ENCODE results near the gene ICA1. TPM values are rescaled to one million over a fixed set of nuclear protein-coding genes. Genes with fewer than 3 reads are reported as not detected.
A peak's percentile ranks its signal among the peaks of the same experiment; 100 is the strongest.

ICA1 gene
- total RNA-seq, 1 experiment from 2014 or later = 66.4 TPM

DNA sequence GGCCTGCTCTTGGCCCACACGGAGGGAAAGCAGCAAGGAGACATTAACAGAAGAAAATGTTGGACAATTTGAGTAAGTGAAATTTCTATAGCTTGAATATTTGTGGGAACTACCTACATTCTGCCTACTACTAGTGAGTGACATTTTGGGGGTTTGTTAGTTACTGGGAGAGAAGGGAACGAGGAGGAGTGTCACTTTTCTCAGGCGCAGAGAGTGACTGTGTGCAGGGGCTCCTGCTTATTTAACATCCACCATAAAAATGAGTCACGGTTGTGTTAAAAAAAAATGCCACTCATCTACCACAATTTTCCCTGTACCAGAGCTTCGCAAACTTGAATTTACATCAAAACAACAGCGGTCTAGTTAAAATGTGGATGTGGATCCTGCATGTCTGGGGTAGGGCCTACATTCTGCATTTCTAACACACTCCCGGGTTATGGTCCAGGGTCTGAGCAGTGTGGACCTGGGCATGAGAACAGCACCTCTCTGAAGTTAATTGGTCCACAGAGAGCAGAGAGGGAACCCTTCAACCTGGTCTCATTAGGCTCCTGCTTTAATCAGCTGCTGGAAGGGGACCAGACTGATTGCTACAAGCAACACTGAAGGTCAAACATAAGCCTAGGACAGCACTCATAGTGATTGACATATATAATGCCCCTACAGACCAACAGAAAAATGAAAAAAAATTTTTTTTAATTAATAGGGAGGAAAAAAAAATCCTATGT lies 41.4 kb downstream of the ICA1 start:
- TF ChIP-seq, protein P1, sequence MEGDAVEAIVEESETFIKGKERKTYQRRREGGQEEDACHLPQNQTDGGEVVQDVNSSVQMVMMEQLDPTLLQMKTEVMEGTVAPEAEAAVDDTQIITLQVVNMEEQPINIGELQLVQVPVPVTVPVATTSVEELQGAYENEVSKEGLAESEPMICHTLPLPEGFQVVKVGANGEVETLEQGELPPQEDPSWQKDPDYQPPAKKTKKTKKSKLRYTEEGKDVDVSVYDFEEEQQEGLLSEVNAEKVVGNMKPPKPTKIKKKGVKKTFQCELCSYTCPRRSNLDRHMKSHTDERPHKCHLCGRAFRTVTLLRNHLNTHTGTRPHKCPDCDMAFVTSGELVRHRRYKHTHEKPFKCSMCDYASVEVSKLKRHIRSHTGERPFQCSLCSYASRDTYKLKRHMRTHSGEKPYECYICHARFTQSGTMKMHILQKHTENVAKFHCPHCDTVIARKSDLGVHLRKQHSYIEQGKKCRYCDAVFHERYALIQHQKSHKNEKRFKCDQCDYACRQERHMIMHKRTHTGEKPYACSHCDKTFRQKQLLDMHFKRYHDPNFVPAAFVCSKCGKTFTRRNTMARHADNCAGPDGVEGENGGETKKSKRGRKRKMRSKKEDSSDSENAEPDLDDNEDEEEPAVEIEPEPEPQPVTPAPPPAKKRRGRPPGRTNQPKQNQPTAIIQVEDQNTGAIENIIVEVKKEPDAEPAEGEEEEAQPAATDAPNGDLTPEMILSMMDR (IDR thresholded peaks at IDR 0.05; ENCODE audit: unreplicated experiment) = no peak
- no peak overlapping the region for H3K4me3 Mint-ChIP-seq (ENCODE audit: low read depth, unreplicated experiment)
- no TSS peak for BruUV-seq (replicated peaks)
- no peaks in the 10 kb centered on the region for H3K9me3 Mint-ChIP-seq (ENCODE audit: low read depth, unreplicated experiment)
- intact Hi-C loops (cut with micrococcal nuclease; ENCODE audit: unreplicated experiment) = no loop called here
- no peak for DNase-seq
- no peaks in the 10 kb centered on the region for H3K27me3 Mint-ChIP-seq (ENCODE audit: unreplicated experiment)
- CTCF ChIA-PET = no interaction called here
- no peak overlapping the region for H3K27ac Mint-ChIP-seq (ENCODE audit: unreplicated experiment)
- H3K4me1 Mint-ChIP-seq (ENCODE audit: low read depth, unreplicated experiment) = no peaks in the 10 kb centered on the region
- H3K36me3 Mint-ChIP-seq (ENCODE audit: insufficient read depth, unreplicated experiment) = peaks cover 14% of the 10 kb centered on the region

DNA sequence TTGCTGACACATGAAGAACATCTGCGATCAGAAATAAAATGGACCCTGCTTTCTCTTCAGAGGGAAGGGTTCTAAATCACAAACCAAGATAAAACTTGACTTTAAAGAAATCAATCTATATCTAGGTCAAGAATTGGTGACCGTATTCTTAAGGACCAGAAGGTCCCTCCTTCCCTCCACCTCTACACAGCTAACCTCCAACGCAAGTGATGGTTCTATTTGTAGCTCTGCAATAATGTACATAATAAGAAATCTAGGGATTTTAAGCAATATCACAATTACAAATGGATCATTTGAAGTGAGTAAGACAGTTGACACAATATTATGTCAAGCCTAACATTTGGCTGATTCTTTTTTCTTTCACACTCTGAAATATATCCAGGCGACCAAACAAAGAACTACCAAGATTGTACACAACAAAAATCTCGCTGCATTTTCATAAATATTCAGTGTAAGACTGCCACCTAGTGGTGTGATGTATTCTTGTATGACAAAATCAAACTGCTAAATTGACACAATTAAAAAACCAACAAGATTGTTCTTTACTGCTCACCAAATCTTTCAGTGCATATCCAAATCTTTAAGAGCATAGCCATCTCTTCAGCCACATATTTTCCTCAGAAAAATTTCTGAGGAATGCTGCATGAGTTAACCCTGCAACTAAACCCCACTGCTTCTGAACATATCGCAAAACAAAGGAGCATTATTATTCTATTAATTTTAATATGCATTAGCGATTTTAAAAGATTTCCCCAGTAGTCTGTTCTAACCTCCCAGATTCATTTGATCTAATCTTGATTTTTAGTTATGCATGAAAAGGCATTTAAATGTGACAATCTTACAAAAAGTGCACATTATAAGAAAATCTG lies 44.5 kb downstream of the ICA1 start:
- BruUV-seq (replicated peaks) = no TSS peak
- H3K9me3 Mint-ChIP-seq (ENCODE audit: low read depth, unreplicated experiment) = no peaks in the 10 kb centered on the region
- no peak overlapping the region for H3K4me3 Mint-ChIP-seq (ENCODE audit: low read depth, unreplicated experiment)
- TF ChIP-seq, protein P1 (IDR thresholded peaks at IDR 0.05; ENCODE audit: unreplicated experiment) = peak; percentile 66
- no peak overlapping the region for H3K27ac Mint-ChIP-seq (ENCODE audit: unreplicated experiment)
- no peaks in the 10 kb centered on the region for H3K4me1 Mint-ChIP-seq (ENCODE audit: low read depth, unreplicated experiment)
- H3K36me3 Mint-ChIP-seq (ENCODE audit: insufficient read depth, unreplicated experiment) = peaks cover 14% of the 10 kb centered on the region
- no peaks in the 10 kb centered on the region for H3K27me3 Mint-ChIP-seq (ENCODE audit: unreplicated experiment)
- CTCF ChIA-PET = interaction anchor here (0.6 to 1.0 kb wide), 4 partner anchors 27 to 653 kb away, joined by 3 to 6 read pairs (median 3); no protein-coding TSS in a partner anchor
- intact Hi-C loops (cut with micrococcal nuclease; ENCODE audit: unreplicated experiment) = loop anchor here (1.0 to 10.0 kb wide), 7 partner anchors 79 to 790 kb away; partner anchors contain the start of gene GLCCI1
- peak; percentile 59 for DNase-seq

DNA sequence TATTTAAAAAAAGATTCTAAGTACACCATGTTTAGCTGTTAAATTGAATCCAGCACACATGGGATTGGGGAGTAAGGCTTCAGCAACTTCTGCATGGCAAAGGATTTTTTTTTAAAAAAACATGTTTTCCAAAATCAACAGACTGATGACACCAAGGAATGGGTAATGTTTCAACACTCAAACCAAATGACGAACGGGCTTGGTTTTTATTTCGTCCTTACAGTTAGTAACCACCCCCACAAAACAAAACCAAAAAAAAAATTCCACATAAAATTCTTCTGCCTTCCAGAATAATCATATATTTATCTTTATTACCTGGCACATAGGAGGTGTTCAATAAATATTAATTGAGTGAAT lies 45.7 kb downstream of the ICA1 start:
- Mint-ChIP-seq H3K27me3 (ENCODE audit: unreplicated experiment) (no peaks in the 10 kb centered on the region), H3K27ac (ENCODE audit: unreplicated experiment) (no peak overlapping the region), H3K4me3 (ENCODE audit: low read depth, unreplicated experiment) (no peak overlapping the region), H3K36me3 (ENCODE audit: insufficient read depth, unreplicated experiment) (peaks cover 14% of the 10 kb centered on the region), H3K9me3 (ENCODE audit: low read depth, unreplicated experiment) (no peaks in the 10 kb centered on the region), H3K4me1 (ENCODE audit: low read depth, unreplicated experiment) (no peaks in the 10 kb centered on the region)
- TF ChIP-seq, protein P1 (IDR thresholded peaks at IDR 0.05; ENCODE audit: unreplicated experiment) = no peak
- no peak for DNase-seq
- CTCF ChIA-PET = no interaction called here
- BruUV-seq (replicated peaks) = no TSS peak
- intact Hi-C loops (cut with micrococcal nuclease; ENCODE audit: unreplicated experiment) = loop anchor here (5.0 to 10.0 kb wide), 4 partner anchors 454 to 789 kb away; no protein-coding TSS in a partner anchor

DNA sequence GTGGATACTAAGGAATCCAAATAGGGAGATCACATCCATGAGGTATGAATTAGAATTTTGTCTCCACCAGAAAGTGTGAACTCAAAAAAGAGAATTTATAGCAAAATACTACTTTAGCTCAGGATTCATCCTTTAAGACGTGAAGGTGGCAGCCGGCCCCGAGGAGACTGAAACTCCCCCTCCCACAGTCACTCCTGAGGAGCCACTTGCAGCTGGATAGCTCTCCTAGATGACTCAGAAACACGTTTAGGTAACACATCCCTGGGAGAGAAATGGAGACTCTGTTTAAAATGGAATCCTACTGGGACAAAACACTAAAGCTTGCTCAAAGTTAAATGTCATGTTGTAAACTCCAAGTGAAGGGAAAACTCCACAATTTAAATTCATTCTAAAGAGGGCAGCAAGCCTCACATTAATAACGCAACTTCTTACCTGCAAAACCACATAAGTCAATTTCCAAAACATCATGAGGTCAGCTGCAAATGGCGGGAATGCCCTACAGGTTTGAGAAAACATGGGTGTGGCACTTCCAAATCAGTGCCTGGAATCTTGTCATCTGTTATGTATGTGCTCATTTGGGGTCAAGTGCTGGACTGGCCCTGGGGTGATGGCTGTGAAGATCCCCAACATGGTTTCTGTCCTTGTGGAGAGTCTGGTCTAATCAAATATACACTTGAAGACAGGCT lies 46.2 kb downstream of the ICA1 start:
- peaks cover 14% of the 10 kb centered on the region for H3K36me3 Mint-ChIP-seq (ENCODE audit: insufficient read depth, unreplicated experiment)
- TF ChIP-seq, protein P1 (IDR thresholded peaks at IDR 0.05; ENCODE audit: unreplicated experiment) = no peak
- H3K4me1 Mint-ChIP-seq (ENCODE audit: low read depth, unreplicated experiment) = no peaks in the 10 kb centered on the region
- DNase-seq = no peak
- no peaks in the 10 kb centered on the region for H3K9me3 Mint-ChIP-seq (ENCODE audit: low read depth, unreplicated experiment)
- H3K27me3 Mint-ChIP-seq (ENCODE audit: unreplicated experiment) = no peaks in the 10 kb centered on the region
- BruUV-seq (replicated peaks) = no TSS peak
- CTCF ChIA-PET = interaction anchor here (0.5 to 0.6 kb wide), 2 partner anchors 11 to 693 kb away, joined by 3 to 4 read pairs; no protein-coding TSS in a partner anchor
- H3K4me3 Mint-ChIP-seq (ENCODE audit: low read depth, unreplicated experiment) = no peak overlapping the region
- H3K27ac Mint-ChIP-seq (ENCODE audit: unreplicated experiment) = no peak overlapping the region
- intact Hi-C loops (cut with micrococcal nuclease; ENCODE audit: unreplicated experiment) = loop anchor here (5.0 to 10.0 kb wide), 4 partner anchors 453 to 788 kb away; no protein-coding TSS in a partner anchor
